Measurements from ENCODE around the gene CPE.
A peak's percentile ranks its signal among the peaks of the same experiment; 100 is the strongest.
"Not testable (repeated sequence)": the region's sequence is repeated elsewhere in the genome, so short reads cannot be mapped to it uniquely, and the experiment has no call there.

The CPE gene

DNA sequence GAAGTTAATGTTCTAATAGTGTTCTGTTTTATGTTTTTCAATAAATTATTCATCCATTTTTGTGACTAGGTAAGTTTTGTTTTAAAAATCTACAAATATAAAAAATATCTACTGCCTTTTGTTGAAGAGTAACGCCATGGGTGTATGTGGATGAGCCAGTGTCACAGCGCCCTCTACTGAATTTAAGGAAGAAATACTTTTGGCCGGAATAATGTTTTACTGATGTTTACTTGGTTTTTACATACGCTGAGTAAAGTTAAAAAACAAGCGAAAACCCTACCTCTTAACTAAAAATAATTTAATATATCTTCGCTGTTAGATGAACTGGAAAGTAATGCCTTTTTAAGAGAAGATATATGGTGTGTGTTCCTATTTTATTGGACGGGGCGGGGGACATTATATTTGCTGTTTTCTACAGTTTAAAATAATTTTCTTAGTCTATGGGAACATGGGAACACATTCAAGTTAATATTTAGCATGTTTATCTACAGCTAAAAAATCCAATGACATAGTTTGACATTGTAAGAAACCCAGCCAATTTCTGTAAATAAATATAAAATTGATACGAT, 86.1 kb downstream of the CPE start:
- DNase-seq (ENCODE audit: low spot score), result peak; percentile 42

DNA sequence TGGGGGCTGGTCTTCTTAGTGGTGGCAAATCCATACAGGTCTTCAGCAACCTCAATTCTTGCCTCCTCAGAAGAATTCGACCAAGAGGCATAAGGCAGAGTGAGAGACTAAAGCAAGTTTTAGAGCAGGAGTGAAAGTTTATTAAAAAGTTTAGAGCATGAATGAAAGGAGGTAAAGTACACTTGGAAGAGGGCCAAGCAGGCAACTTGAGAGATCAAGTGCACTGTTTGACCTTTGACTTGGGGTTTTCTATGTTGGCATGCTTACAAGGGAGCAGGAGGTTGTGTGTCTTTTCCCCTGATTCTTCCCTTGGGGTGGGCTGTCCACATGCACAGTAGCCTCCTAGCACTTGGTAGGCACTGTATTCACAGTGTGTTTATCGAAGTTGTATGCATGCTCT, 91.2 kb downstream of the CPE start:
- DNase-seq (ENCODE audit: low spot score), result no peak

DNA sequence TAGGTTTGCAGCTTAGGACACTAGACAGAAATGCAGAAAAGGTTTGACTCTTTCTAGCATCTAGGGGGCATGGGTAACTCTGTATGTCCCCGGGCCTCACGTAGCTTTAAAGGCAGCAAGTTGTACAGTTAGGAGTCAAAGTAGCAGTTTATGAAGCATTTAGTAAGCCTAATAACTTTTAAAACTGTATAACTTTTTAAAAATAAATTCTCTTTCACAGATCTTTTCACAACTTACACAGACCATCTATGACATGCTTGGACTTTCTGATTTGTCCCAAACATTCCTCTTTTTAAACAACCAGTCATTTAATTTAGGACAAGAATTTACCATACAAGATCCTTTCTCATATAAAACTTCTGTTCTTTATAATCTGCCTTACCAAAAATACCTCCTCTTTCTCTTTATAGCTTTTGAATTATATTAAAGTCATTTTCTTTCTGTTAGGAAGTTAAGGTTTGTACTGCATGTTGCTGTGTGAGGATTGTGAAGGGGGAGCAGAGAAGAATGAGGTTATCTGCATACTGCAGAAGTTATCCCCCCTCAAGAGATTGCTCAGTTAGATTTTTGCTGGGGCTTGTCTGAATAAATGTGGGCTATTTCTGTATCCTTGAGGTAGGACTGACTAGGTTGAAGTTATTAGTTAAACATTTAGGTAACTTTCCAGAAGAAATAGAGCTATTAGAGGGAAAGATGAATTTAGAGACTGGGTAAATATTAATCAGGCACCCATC, 94.3 kb downstream of the CPE start:
- no peak for DNase-seq (ENCODE audit: low spot score)

DNA sequence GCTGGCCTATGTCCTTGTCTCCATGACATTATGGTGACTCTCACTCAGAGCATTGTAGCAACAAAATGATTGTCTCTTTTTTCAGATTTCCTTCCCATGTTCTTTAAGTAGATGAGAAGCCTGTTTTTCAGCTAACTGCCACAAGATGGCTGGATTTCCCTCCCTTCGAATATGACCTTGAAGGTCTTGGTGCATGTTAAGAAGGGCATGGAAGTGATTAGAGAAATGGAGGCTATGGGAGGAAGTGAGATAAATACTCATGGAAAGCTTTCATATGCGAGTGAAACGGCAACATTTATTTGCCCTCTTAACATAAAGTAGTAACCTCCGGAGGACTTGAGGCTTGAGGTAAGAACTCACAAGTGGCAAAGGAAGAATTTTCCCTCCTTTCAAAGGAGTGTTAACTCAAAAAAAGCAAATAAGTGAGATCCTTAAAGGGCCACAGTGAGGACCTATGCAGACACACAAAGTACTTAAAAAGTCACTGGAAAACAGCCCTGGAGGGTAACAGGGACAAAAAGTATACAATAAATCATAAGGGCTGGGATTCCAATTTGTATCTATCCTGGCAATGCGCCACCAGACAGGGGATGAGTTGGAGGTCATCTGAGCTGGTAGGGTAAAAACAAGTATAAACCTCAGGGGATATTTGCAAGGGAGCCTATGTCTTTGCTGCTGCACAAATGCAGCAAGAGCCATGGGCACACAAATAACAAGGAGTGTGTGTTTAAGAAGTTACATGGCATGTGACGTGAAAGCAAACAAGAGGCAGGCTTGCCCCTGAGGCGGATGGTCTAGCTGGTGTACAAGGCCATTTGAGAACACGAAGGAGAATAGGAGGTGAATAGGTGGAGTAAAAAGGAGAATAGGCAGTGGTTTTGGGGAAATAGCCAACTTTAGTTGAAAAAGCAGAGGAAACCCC, 96.2 kb downstream of the CPE start:
- no peak for DNase-seq (ENCODE audit: low spot score)

DNA sequence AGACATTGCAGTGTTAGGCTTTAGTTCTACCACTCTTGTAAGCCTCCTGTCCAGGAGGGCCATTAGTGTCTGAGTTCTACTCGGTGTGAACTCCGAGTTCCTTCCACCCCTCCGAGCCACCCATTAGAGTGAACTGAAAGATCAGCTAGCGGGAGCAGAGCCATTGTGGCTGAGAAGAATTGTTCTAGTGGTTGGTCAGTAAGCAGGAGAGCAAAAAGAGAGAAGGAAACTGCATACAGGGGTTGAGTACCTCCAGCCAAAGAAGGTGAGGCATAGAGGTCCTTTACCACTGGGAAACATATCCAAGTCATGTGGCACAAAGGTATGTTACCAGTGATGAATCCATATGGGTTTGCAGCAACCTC, 96.9 kb downstream of the CPE start:
- no peak for DNase-seq (ENCODE audit: low spot score)

DNA sequence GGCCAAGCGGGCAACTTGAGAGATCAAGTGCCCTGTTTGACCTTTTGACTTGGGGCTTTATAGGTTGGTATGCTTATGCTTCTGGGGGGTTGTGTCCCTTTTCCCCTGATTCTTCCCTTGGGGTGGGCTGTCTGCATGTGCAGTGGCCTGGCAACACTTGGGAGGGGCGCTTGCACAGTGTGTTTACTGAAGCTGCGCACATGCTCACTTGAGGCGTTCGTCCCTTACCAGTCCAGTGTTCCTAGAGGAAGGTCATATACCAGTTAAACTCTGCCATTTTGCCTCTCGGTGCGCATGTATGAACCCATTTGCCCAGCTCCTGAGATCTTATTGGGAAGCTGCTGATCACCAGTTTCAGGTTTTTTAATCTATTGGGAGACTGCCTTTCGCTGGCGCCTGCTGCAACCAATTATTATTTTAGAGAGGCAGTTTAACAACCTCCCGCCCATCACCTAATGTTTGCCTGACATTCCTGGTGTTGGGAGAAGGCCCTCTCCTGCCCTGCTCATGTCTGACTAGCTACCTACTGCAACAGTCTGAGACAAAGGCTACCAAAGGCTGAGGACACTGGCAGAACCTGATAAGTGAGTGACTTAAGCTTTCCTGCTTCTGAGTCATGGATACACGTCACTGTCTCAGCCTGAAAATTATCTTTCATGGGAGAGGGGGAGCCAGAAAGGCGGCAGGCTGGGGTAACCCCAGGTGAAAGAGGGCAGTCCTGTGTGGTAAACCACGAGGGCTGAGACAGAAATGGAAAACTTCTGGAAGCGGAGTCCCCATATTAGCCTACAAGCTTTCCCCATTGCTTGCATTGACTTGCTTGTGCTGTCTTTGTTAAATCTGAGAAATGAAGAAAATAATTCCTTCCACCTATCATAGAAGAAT, 97.6 kb downstream of the CPE start:
- DNase-seq (ENCODE audit: low spot score), result no peak

DNA sequence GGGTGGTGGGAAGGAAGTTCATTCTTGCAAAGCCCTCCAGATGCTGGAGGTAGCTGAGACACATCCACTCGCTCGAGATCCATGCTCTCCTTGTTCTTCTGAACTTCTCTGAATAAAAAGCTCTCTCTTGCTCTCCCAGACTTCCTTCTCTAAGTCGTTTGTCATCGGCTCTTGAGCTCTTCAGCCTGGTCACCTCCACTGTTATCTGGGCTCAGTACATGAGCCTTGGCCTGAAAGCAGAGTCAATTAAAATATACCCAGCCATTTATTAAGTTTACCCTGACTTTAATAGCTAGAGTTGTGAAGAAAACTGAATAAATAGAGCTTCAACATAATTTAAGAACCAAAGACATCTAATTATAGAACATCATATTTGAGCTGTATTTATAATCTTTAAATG, 99.0 kb downstream of the CPE start:
- DNase-seq (ENCODE audit: low spot score), result no peak

DNA sequence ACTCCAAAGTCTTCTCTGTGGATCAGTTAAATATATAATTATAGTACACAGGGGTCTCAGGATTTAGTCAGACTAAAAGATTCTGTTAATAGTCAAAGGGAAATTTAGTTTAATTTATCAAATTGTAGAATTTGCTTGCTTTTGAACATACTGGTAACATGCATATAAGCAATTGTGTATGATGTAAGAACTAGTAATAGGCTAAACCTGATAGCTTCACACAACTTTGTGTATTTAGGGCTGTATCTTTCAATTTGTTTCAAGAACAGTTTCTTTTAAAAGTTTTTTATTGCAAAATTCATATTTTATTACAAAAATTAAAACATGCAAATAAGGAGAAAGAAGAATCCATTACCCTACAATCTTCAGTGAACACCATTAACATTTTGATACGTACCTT, 99.5 kb downstream of the CPE start:
- DNase-seq (ENCODE audit: low spot score), result no peak

DNA sequence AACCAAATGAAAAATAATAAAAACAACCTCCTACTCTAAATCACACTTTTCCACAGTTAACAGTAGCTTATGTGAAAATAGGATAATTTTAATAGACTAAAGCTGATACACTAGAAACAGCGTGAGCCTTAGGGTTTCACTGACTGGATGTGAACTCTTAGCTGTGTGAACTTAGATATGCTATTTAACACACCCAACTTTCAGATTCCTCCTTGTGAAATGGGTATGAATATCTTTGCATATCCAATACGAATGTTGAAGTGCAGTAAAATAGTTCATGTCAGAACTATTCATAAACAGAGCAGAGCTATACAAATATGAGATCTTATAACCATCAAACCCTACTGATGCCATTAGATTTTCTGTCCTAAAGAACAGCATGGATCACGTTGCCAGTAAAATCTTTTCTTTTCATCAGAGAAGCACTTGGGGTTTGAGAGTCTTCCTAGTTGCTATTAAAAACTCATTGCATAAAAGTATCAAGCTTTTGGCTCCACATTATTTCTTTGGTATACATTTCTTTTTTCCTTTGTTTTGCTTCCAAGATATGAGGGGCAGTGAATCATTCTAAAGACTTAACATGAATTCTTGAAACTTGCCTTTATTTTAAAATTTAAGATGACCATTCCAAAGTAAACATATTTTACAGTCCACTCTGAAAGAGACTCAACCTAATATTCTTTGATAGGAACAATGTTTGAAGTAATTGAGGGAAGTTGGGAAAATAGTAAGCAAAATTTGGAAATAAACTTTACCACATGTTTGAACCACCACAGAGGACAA, 102.4 kb downstream of the CPE start:
- no peak for DNase-seq (ENCODE audit: low spot score)

DNA sequence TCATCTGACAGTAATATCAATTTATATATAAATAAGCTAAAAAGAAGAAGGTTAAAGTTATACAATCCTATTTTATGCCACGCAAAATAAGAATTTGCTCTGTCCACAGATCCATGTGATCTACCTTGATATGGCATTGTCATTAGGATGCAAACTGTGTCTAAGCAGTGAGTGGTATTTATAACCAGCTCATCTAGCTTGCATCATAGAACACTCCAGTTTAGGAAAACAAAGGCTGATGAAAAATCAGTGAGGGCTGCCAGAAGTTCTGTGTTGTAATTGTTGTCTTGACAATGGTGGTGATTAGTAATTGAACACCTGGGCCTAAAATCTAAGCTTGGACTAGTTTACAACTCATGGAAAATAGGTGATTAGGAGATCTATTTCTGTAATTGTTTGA, 111.0 kb downstream of the CPE start:
- no peak for DNase-seq (ENCODE audit: low spot score)

DNA sequence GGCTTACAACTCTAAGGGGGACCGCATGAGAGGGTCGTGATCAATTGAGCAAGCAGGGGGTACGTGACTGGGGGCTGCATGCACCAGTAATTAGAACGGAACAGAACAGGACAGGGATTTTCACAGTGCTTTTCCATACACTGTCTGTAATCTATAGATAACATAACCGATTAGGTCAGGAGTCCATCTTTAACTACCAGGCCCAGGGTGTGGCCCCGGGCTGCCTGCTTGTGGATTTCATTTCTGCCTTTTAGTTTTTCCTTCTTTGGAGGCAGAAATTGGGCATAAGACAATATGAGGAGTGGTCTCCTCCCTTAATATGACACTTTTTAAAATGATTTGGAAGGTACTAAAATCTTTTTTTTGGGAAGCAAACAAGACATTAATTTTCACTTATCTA, 113.8 kb downstream of the CPE start:
- not testable (repeated sequence) for DNase-seq (ENCODE audit: low spot score)

DNA sequence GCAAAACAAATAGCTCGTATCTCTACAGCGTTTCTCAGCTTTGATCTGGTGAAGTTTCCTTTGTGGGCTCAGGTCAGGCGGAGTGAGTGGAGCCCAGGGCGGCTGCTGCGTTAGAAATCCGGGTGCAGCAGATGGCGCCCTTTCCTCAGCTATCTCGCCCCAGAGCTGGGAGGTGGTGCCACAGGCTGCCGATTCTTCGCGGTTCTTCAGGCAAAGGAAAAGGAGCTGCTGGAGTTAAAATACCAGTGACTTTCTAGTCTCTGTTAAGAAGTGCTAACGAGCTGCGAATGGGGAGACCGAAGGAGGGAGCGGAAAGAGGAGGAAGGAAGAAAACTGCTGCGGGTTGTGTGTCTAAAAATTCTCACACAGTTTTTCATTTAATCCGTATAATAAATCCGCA, 114.6 kb downstream of the CPE start:
- DNase-seq (ENCODE audit: low spot score), result peak; percentile 63

DNA sequence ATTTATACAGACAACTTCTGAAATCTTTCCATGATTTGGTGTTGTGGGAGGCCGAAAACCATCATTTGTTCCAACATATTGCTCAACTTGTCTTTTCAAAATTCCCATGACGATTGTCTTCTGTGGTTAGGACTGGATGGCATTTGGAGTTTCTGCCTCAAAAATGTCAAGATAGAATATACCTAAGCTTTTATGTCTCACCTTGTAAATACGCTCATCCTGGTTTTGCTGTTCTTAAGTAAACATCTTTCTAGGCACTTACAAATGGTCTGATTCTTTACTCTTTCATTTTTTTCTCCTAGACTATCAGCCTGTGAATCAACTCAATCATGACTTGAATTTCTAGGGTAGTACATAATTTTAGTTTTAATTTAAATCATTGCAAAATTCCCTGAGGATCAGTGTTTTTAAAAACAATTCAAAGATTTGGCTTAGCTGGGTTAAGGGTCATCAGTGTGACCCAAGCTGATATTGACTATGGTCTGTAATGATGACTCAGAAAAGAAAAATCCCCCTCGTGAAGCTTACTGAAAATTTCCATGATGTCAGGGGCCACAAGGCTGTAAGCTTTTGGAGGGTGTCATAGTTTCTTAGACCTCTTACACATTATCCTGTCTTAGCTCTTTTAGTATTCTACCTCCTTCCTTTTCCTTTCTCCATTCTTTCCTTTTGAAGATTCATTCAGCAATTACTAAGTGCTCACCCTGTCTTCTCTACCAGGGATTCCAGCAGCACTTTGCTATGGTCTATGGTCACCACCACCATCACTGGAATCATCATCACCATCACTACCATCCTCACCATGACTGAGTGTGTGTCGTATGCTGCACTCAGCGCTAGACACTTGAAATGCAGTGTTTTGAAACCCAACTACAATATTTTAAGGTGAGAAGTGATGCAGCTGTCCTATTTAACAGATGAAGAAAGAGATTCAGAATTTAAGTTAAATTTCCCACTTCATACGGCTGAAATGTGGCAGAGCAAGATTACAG, 124.4 kb downstream of the CPE start:
- DNase-seq (ENCODE audit: low spot score), result no peak

DNA sequence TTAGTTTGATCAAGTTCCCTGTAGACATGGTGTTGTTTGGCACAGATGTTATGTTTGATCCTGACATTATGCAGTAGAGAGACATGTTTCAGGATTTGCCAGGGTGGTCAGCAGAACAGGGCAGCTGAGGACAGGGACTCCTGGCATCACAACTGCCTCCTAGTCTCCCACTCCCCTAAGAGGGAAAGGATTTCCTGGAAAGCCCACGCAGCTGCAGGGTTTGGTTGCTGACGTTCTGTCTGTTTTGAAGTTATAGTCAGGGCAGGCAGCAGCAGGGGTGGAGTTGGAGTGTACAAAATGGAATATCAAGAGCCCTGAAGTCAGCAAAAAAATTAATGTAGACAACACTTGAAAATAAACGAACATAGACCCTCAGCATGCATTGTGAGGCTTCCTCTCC, 125.4 kb downstream of the CPE start:
- DNase-seq (ENCODE audit: low spot score), result no peak

DNA sequence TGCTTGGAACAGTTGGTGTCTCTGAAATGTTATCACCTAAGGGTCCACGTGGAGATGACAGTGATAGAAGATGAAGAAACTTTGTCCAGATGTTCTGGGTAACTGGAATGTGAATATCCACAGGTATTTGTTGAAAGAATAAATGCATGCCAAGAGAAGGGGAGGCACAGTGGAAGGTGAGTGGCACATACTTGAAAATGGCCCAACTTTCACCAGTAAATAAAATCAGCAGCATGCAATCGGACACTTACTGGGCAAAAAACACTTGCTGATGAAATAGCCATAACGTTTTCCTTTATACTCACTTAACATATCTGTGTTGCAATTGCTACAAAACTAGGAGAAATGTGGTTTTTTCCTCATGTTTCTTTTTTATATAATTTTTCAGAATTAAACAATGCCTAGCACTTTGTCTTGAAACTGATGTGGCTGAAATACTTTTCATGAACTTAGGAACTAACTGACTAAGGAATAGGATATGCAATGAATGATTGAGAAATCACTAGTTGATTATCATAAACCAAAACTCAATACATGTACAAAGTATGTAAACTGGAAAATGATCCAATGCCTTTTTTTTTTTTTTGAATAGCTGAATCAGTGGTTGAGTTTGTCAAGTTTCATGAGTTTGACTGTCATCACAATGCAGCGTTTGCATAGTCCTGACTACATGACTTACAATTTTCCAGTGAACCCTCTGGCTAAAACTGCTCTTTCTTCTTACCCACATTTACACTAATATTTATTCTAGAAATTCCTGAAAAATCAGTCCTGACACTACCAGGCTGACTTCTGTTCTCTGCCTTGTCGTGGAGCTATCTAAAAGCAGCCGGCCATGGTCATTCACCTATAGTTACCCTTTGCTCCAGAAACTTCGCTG, 127.4 kb downstream of the CPE start:
- no peak for DNase-seq (ENCODE audit: low spot score)

DNA sequence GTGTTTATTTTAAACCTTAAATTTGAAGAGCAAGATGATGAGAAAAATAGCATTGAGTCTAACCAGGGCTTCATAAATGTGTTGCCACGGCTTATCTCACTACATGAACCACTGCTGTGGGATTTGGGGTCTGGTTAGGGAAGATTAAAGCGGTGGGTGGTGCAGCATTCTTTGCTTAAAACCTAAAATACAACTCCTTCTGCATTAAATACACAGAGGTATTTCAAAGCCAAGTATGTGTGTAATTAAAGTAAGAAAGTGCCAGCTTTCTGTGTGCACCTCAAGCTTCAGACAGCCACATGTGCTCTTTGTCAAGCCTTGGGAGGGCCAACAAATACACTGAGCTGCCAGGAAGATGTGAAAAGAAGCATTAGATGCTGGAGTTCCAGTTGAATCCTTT, 128.0 kb downstream of the CPE start:
- DNase-seq (ENCODE audit: low spot score), result no peak

DNA sequence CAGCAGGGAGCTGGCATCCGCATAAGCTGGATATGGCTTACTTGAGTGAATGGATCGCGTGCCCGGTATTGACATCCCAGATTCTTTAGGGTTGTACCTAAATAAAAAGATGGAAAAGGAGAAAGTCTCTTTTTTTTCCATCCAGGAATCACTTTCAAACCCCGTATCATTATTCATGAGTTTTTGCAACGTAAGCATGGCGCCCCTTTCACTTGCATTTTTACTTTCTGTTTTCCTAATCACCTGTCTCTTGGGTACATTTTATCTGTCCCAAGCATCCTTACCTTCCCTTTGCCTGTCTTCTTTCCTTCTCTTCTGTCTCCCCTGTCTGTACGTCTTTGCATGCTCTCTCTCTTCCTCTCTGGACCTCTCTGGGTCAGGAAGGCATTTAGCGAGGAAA, 128.6 kb downstream of the CPE start:
- DNase-seq (ENCODE audit: low spot score), result no peak

DNA sequence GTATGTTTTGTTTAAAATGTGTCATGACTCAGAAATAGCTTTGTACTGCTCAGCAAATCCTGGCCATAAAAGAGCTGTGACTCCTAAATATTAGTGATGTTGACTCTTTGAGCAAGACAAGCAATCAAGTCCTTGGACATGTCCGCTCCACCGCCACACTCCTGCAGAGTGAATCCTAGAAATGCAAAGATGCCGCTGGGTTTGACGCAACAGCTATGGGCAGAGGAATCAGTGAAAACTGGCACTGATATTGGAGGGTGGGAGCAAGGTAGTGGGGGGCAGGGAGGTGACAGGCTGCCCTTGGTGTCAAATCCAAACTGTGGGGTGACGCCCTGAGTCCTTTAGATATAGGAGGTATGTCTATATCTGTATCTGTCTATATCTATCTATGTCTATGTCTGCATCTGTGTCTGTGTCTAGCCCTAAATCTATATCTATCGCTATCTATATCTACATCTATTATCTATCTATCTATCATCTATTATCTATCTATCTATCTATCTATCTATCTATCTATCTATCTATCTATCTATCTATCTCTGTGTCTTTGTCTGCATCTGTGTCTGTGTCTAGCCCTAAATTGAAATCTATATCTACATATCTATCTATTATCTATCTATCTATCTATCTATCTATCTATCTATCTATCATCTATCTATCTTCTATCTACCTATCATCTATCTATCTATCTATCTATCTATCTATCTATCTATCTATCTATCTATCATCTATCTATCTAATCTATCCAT, 129.7 kb downstream of the CPE start:
- DNase-seq (ENCODE audit: low spot score), result no peak
